ENCODE results near the gene TNFRSF21. TPM values are rescaled to one million over a fixed set of nuclear protein-coding genes. Genes with fewer than 3 reads are reported as not detected.

TNFRSF21 gene
- total and polyA plus RNA-seq, 2 donors (not counting 1 experiment from before 2014, with no cell fraction given): 0.43 to 1.2 TPM

- intact Hi-C loops (cut with micrococcal nuclease): no loop called here
- no peaks in the 10 kb centered on the region for H4K20me1 ChIP-seq (ENCODE audit: control insufficient read depth, insufficient read depth, low read length, poor library complexity, severe bottlenecking)
- H3K4me1 Mint-ChIP-seq: no peaks in the 10 kb centered on the region
Observed at GRCh38 chr6:47294990-47295389, 14.7 kb downstream of the TNFRSF21 start.

GRCh38 chr6:47292944-47293343, 16.8 kb downstream of the TNFRSF21 start:
- POLR2A ChIA-PET: no interaction called here
- CTCF ChIA-PET: no interaction called here
- ATAC-seq (ENCODE audit: low read depth) (no peak), DNase-seq (no peak)
- Histone ChIP-seq H3K9ac (ENCODE audit: low read length) (no peak overlapping the region), H3K9me3 (ENCODE audit: control extremely low read depth in 1 of 3, control insufficient read depth in 2 of 3, insufficient read depth in 1 of 3, low read length in 2 of 3) (peaks cover 0 to 5% (median 0%) of the 10 kb centered on the region in 3 donors), H3K27ac (ENCODE audit: low read length in 2 of 2) (no peak overlapping the region), H3K36me3 (replicated peaks in 1 of 2; ENCODE audit: control extremely low read depth in 1 of 2, control insufficient read depth in 1 of 2, extremely low read depth in 1 of 2, insufficient read depth in 2 of 2, low read length in 1 of 2) (no peaks in the 10 kb centered on the region), H3K27me3 (replicated peaks in 1 of 4; ENCODE audit: control extremely low read depth in 1 of 4, control insufficient read depth in 3 of 4, insufficient read depth in 4 of 4, low read length in 3 of 4) (no peaks in the 10 kb centered on the region), H4K20me1 (ENCODE audit: control insufficient read depth, insufficient read depth, low read length, poor library complexity, severe bottlenecking) (no peaks in the 10 kb centered on the region), H3K79me2 (ENCODE audit: control insufficient read depth, insufficient read depth, low read length) (no peaks in the 10 kb centered on the region), H3K4me2 (replicated peaks; ENCODE audit: low read depth, low read length, poor library complexity, severe bottlenecking) (no peak overlapping the region), H3K4me1 (ENCODE audit: control insufficient read depth in 2 of 2, insufficient read depth in 2 of 2, low read length in 2 of 2) (no peaks in the 10 kb centered on the region), H2AFZ (ENCODE audit: insufficient read depth, low read depth, low read length, poor library complexity, severe bottlenecking) (no peak overlapping the region), H3K4me3 (ENCODE audit: control extremely low read depth in 1 of 5, extremely low read depth in 1 of 5, insufficient read depth in 1 of 5, low read depth in 2 of 5, low read length in 4 of 5) (no peak overlapping the region)
- intact Hi-C loops (cut with micrococcal nuclease): no loop called here
- Mint-ChIP-seq H3K4me3 (no peak overlapping the region), H3K27ac (no peak overlapping the region), H3K4me1 (no peaks in the 10 kb centered on the region), H3K9me3 (ENCODE audit: insufficient read depth) (peaks cover 2% of the 10 kb centered on the region), H3K27me3 (peaks cover 14% of the 10 kb centered on the region)
- WGBS (ENCODE audit: insufficient coverage): 100% methylated on average over 1 of the region's 2 CpGs
- no peak for TF ChIP-seq EZH2 (IDR thresholded peaks at IDR 0.05; ENCODE audit: borderline replicate concordance, insufficient read depth, low read depth, low read length, poor library complexity, severe bottlenecking)
- no peak for TF ChIP-seq CTCF (IDR thresholded peaks at IDR 0.05)

More at GRCh38 chr6:47294990-47295389, 14.7 kb downstream of the TNFRSF21 start:
- ATAC-seq (ENCODE audit: low read depth) (no peak), DNase-seq (no peak)
- H3K27ac Mint-ChIP-seq: no peak overlapping the region
- peaks cover 2% of the 10 kb centered on the region for H3K9me3 Mint-ChIP-seq (ENCODE audit: insufficient read depth)
- no peak overlapping the region for H3K27ac ChIP-seq (ENCODE audit: low read length in 2 of 2)
- no peaks in the 10 kb centered on the region for H3K36me3 ChIP-seq (replicated peaks in 1 of 2; ENCODE audit: control extremely low read depth in 1 of 2, control insufficient read depth in 1 of 2, extremely low read depth in 1 of 2, insufficient read depth in 2 of 2, low read length in 1 of 2)
- ChIA-PET CTCF (no interaction called here), POLR2A (no interaction called here)
- H3K27me3 ChIP-seq (replicated peaks in 1 of 4; ENCODE audit: control extremely low read depth in 1 of 4, control insufficient read depth in 3 of 4, insufficient read depth in 4 of 4, low read length in 3 of 4): no peaks in the 10 kb centered on the region
- no peak overlapping the region for H3K4me2 ChIP-seq (replicated peaks; ENCODE audit: low read depth, low read length, poor library complexity, severe bottlenecking)
- no peaks in the 10 kb centered on the region for H3K4me1 ChIP-seq (ENCODE audit: control insufficient read depth in 2 of 2, insufficient read depth in 2 of 2, low read length in 2 of 2)
- TF ChIP-seq EZH2 (IDR thresholded peaks at IDR 0.05; ENCODE audit: borderline replicate concordance, insufficient read depth, low read depth, low read length, poor library complexity, severe bottlenecking) (no peak), CTCF (IDR thresholded peaks at IDR 0.05) (no peak)
- H3K9me3 ChIP-seq (ENCODE audit: control extremely low read depth in 1 of 3, control insufficient read depth in 2 of 3, insufficient read depth in 1 of 3, low read length in 2 of 3): peaks cover 0 to 5% (median 0%) of the 10 kb centered on the region in 3 donors
- H3K4me3 ChIP-seq (ENCODE audit: control extremely low read depth in 1 of 5, extremely low read depth in 1 of 5, insufficient read depth in 1 of 5, low read depth in 2 of 5, low read length in 4 of 5): no peak overlapping the region
- H3K9ac ChIP-seq (ENCODE audit: low read length): no peak overlapping the region
- H3K79me2 ChIP-seq (ENCODE audit: control insufficient read depth, insufficient read depth, low read length): no peaks in the 10 kb centered on the region
- H2AFZ ChIP-seq (ENCODE audit: insufficient read depth, low read depth, low read length, poor library complexity, severe bottlenecking): no peak overlapping the region
- WGBS (ENCODE audit: insufficient coverage): 93% methylated on average over 2 of the region's 4 CpGs
- H3K4me3 Mint-ChIP-seq: no peak overlapping the region
- H3K27me3 Mint-ChIP-seq: peaks cover 14% of the 10 kb centered on the region
